GM19240 (cell line): ENCODE data around the gene RNASE7.
"Not testable (repeated sequence)": the region's sequence is repeated elsewhere in the genome, so short reads cannot be mapped to it uniquely, and the experiment has no call there.

ENCODE experiments used
- DNase-seq: peaks from one replicate; pipeline ENCODE4 v3.0.0; 2011; ENCODE audit warnings: low spot score; ENCODE audit not compliant: insufficient read length

RNASE7 gene

GRCh38 chr14:21041676-21042433, at the start of gene RNASE7:
RNASE7 (plus strand) TSS chr14:21042362; CDS start chr14:21042993, 631 bp downstream.
- DNase-seq: no peak

- no peak for DNase-seq
Observed at GRCh38 chr14:20996521-20996920, 45.6 kb upstream of the RNASE7 start.

- no peak for DNase-seq
Observed at GRCh38 chr14:20997115-20997514, 45.0 kb upstream of the RNASE7 start.

GRCh38 chr14:20997564-20997963, 44.6 kb upstream of the RNASE7 start:
- no peak for DNase-seq

- DNase-seq: no peak
Observed at GRCh38 chr14:20998139-20998538, 44.0 kb upstream of the RNASE7 start.

GRCh38 chr14:20998674-20999366, 43.3 kb upstream of the RNASE7 start, which contains the start of gene SLC39A2:
SLC39A2 (plus strand) TSS chr14:20999293; CDS start chr14:20999447, 154 bp downstream.
- no peak for DNase-seq

- DNase-seq: no peak
Observed at GRCh38 chr14:20999591-20999990, 42.6 kb upstream of the RNASE7 start.

GRCh38 chr14:21001218-21001617, 40.9 kb upstream of the RNASE7 start:
- DNase-seq: no peak

- DNase-seq: no peak
Observed at GRCh38 chr14:21003788-21004346, 38.3 kb upstream of the RNASE7 start.

- not testable (repeated sequence) for DNase-seq
Observed at GRCh38 chr14:21009721-21010120, 32.4 kb upstream of the RNASE7 start.

GRCh38 chr14:21011136-21011535, 31.0 kb upstream of the RNASE7 start:
- no peak for DNase-seq

GRCh38 chr14:21014761-21015190, 27.4 kb upstream of the RNASE7 start:
- DNase-seq: peak; percentile 50

- DNase-seq: no peak
Observed at GRCh38 chr14:21015312-21015711, 26.9 kb upstream of the RNASE7 start.

- DNase-seq: no peak
Observed at GRCh38 chr14:21016413-21017190, 25.6 kb upstream of the RNASE7 start.

- DNase-seq: no peak
Observed at GRCh38 chr14:21017528-21018245, 24.5 kb upstream of the RNASE7 start.

- DNase-seq: no peak
Observed at GRCh38 chr14:21018286-21018685, 23.9 kb upstream of the RNASE7 start.

GRCh38 chr14:21018781-21019180, 23.4 kb upstream of the RNASE7 start:
- no peak for DNase-seq

- DNase-seq: no peak
Observed at GRCh38 chr14:21019366-21019765, 22.8 kb upstream of the RNASE7 start.

GRCh38 chr14:21020977-21021545, 21.1 kb upstream of the RNASE7 start:
- no peak for DNase-seq

- no peak for DNase-seq
Observed at GRCh38 chr14:21022686-21023085, 19.5 kb upstream of the RNASE7 start.

GRCh38 chr14:21023174-21023573, 19.0 kb upstream of the RNASE7 start:
- DNase-seq: no peak
